GM12878 (cell line): ENCODE data around the gene GNAT1. TPM values are rescaled to one million over a fixed set of nuclear protein-coding genes. Genes with fewer than 3 reads are reported as not detected.

Source experiments
- ATAC-seq: fragments of 200-7000 bp; cut with Tn5 transposase; 3 replicates; pipeline ENCODE4 v1.9.1; 2020; ENCODE audit warnings: mild to moderate bottlenecking, moderate library complexity
- BruUV-seq: library from RNA; stranded (reverse); fragments of 400-500 nt; replicated peaks from 2 replicates; lab custom pipeline; 2021; lab: Mats Ljungman, UMichigan
- CTCF ChIA-PET: fragments of 300-600 bp; sonication (Branson Sonifier 250); formaldehyde crosslinking; extraction: SDS; loops from one replicate; lab custom pipeline; 2021; ENCODE audit warnings: inconsistent platforms; lab: Yijun Ruan, JAX
- POLR2A ChIA-PET: fragments of 350-600 bp; formaldehyde crosslinking; extraction: SDS; loops from one replicate; lab custom pipeline; 2021; ENCODE audit warnings: inconsistent platforms; lab: Charles Lee
- RAD21 ChIA-PET: fragments of 300-600 bp; sonication (Branson Sonifier 250); formaldehyde crosslinking; loops from one replicate; lab custom pipeline; 2023; ENCODE audit warnings: antibody characterized with exemption; ENCODE audit not compliant: unreplicated experiment; lab: Charles Lee
- SMC1A ChIA-PET: fragments of 300-600 bp; sonication (Branson Sonifier 250); formaldehyde crosslinking; loops from one replicate; lab custom pipeline; 2023; ENCODE audit not compliant: unreplicated experiment, uncharacterized antibody; lab: Charles Lee
- DNase-seq: peaks from one replicate; pipeline ENCODE4 v3.0.0-alpha.2; 2011; ENCODE audit warnings: low read depth, low spot score
- FAIRE-seq: peaks from 3 replicates; lab custom pipeline; 2011; peaks lifted over from hg19 to GRCh38; lab: Jason Lieb, UNC
- H2AFZ ChIP-seq: 2 replicates; pipeline ENCODE4 v1.6.0; 2011; ENCODE audit warnings: low read depth, low read length, control low read depth; ENCODE audit not compliant: control insufficient read depth
- H3K27ac ChIP-seq: 2 replicates; pipeline ENCODE4 v1.5.1; 2011; ENCODE audit warnings: control low read depth; ENCODE audit not compliant: control insufficient read depth, insufficient read depth
- H3K27me3 ChIP-seq, 2 experiments: replicated peaks in 1 of 2; 2 replicates each; pipeline versions ENCODE4 v1.6.0 to v1.6.1; 2011; ENCODE audit warnings: low read length in 1 of 2; ENCODE audit not compliant: control insufficient read depth in 2 of 2, insufficient read depth in 2 of 2
- H3K36me3 ChIP-seq, 2 experiments: 2 replicates each; pipeline ENCODE4 v1.5.1; 2011; ENCODE audit warnings: low read length in 1 of 2; ENCODE audit not compliant: control insufficient read depth in 2 of 2, insufficient read depth in 2 of 2
- H3K4me1 ChIP-seq: 2 replicates; pipeline ENCODE4 v1.6.1; 2011; ENCODE audit warnings: mild to moderate bottlenecking, low read length, moderate library complexity, mixed read lengths; ENCODE audit not compliant: control insufficient read depth, insufficient read depth
- H3K4me2 ChIP-seq: 2 replicates; pipeline ENCODE4 v1.6.0; 2011; ENCODE audit warnings: control low read depth; ENCODE audit not compliant: control insufficient read depth, insufficient read depth
- H3K4me3 ChIP-seq: fragments of 200-600 bp; sonication (generic); 2 replicates; pipeline ENCODE4 v1.5.1; 2016
- H3K79me2 ChIP-seq: 2 replicates; pipeline ENCODE4 v1.6.0; 2011; ENCODE audit warnings: low read length; ENCODE audit not compliant: control insufficient read depth, insufficient read depth
- H3K9ac ChIP-seq: 2 replicates; pipeline ENCODE4 v1.8.0; 2011; ENCODE audit warnings: low read length, control low read depth, mixed read lengths; ENCODE audit not compliant: control insufficient read depth, insufficient read depth
- H3K9me3 ChIP-seq: replicated peaks from 3 replicates; pipeline ENCODE4 v1.5.1; 2011; ENCODE audit warnings: mild to moderate bottlenecking, low read length; ENCODE audit not compliant: control insufficient read depth, insufficient read depth
- H4K20me1 ChIP-seq: 2 replicates; pipeline ENCODE4 v1.6.0; 2011; ENCODE audit not compliant: control insufficient read depth, insufficient read depth
- CUX1 ChIP-seq: IDR thresholded peaks from 2 replicates; pipeline ENCODE4 v1.6.1; 2012; ENCODE audit warnings: improper control_type of control experiment, low read depth, low read length; ENCODE audit not compliant: insufficient replicate concordance
- HDAC6 ChIP-seq: fragments of 200-600 bp; sonication (generic); IDR thresholded peaks from one replicate; pipeline ENCODE4 v1.8.0; 2017; ENCODE audit warnings: antibody characterized with exemption; ENCODE audit not compliant: unreplicated experiment
- NR2C1 ChIP-seq: fragments of 450-650 bp; IDR thresholded peaks from 2 replicates; pipeline ENCODE4 v1.6.1; 2017; ENCODE audit warnings: antibody characterized with exemption, mild to moderate bottlenecking, moderate library complexity
- SUPT20H ChIP-seq: IDR thresholded peaks from 2 replicates; pipeline ENCODE4 v1.6.1; 2011; ENCODE audit warnings: low read depth, mild to moderate bottlenecking, low read length, moderate library complexity, borderline replicate concordance; ENCODE audit not compliant: control insufficient read depth
- TAF1 ChIP-seq: IDR thresholded peaks from 2 replicates; pipeline ENCODE4 v1.6.1; 2011; ENCODE audit warnings: mild to moderate bottlenecking, low read depth, low read length, borderline replicate concordance
- ZNF207 ChIP-seq: fragments of 450-650 bp; IDR thresholded peaks from 2 replicates; pipeline ENCODE4 v1.6.1; 2014; ENCODE audit warnings: antibody characterized with exemption, mild to moderate bottlenecking, borderline replicate concordance
- WGBS: methylation state at CpG from one replicate; pipeline ENCODE4 v1.1.6; 2016; ENCODE audit warnings: low lambda C conversion rate; ENCODE audit not compliant: insufficient replicate concordance, insufficient coverage; ENCODE audit errors: missing lambda C conversion rate; 5-methylcytosine and 5-hydroxymethylcytosine counted together
- in situ Hi-C: fragments of 300-500 bp; cut with MboI; formaldehyde crosslinking; loops from 9 replicates; pipeline ENCODE4 v1.14.3; 2018; ENCODE audit warnings: mixed read lengths
- intact Hi-C: fragments of 100-400 bp; cut with micrococcal nuclease; formaldehyde crosslinking; loops from one replicate; pipeline ENCODE4 v1.14.2; 2022; ENCODE audit not compliant: unreplicated experiment
- polyA plus RNA-seq, 11 experiments: library from polyadenylated mRNA; depleted of rRNA in 4 of 11; unstranded in 6 of 11; stranded (reverse) in 5 of 11; fragments of >200 nt; fragmentation: Nextera tagmentation in 4 of 11; fragmentation: Illumina TruSeq in 1 of 11; extraction: Ambion mirVana in 4 of 11; extraction: Trizol in 1 of 11; gene quantifications; 1 replicate in 1 of 11; 2 replicates in 10 of 11; pipeline versions ENCODE4 v1.2.1 to v1.2.3, GENCODE V29; 2011 to 2016; ENCODE audit warnings: inconsistent platforms in 2 of 11, missing spikeins in 2 of 11, low read depth in 1 of 11
- total RNA-seq, 4 experiments: library from RNA; depleted of rRNA in 3 of 4; stranded (reverse); fragments of >200 nt in 3 of 4; fragmentation: Illumina TruSeq in 1 of 4; extraction: Trizol in 1 of 4; gene quantifications; 2 replicates each; pipeline versions ENCODE4 v1.2.1 to v1.2.3, GENCODE V29; 2013 to 2021

The GNAT1 gene
- total and polyA plus RNA-seq, 10 of the 15 experiments (the other 5 are each of a cell fraction or from before 2014, with no cell fraction given), result not detected

- no peak for TF ChIP-seq CUX1
- no peak for TF ChIP-seq TAF1
- TF ChIP-seq HDAC6, result no peak
- TF ChIP-seq ZNF207, result no peak
- TF ChIP-seq, all 136 proteins: peak for 0
These were observed 23.6 kb upstream of the GNAT1 start (continued) for GRCh38 chr3:50167841-50168209.

DNA sequence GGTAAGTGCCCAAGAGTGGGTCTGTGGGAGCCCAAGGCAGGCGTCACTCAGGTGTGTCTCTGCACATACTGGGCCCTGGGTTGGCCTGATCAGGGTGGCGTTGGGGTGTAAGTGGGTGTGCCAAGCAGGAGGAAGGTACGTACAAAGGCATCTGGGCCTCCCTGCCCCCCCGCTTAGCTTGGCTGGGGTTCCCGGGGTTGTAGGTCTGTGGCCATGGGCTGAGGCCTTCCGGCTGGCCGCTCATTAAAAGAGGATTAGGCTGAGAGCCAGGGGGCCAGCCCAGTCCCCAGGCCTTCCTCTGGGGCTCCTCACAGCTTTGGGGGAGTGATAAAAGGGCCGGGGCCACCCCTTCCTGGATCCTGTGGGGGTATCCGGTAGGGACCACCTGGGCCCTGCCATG is 23.0 kb upstream of the GNAT1 start:
- no peaks in the 10 kb centered on the region; a peak in 1 of 4 replicates for H3K27me3 ChIP-seq
- no peak for DNase-seq
- no peak overlapping the region for H3K9ac ChIP-seq
- ChIA-PET RAD21 (no interaction called here), POLR2A (no interaction called here), CTCF (no interaction called here), SMC1A (no interaction called here)
- intact Hi-C loops (no loop called here), in situ Hi-C loops (no loop called here)
- FAIRE-seq, result no peak
- no peaks in the 10 kb centered on the region for H3K9me3 ChIP-seq
- H3K4me3 ChIP-seq, result no peak overlapping the region
- no peaks in the 10 kb centered on the region for H3K36me3 ChIP-seq
- H3K27ac ChIP-seq, result no peak overlapping the region
- WGBS, result 25% methylated on average over 9 of the region's 9 CpGs
- ATAC-seq, result no peak
- no peaks in the 10 kb centered on the region; the same call in 1 of the 2 replicates for H4K20me1 ChIP-seq
- no peaks in the 10 kb centered on the region for H3K79me2 ChIP-seq
- no TSS peak for BruUV-seq
- no peak overlapping the region for H2AFZ ChIP-seq
- no peak overlapping the region for H3K4me2 ChIP-seq
- no peaks in the 10 kb centered on the region for H3K4me1 ChIP-seq
- TF ChIP-seq NR2C1 (no peak), SUPT20H (no peak), HDAC6 (no peak)
